NK-92 treated with Interleukin-12 subunit alpha and Interleukin-12 subunit beta, amount 100 ng/mL, for 24 hours (cell line): ENCODE data around the gene APOC1.

Experiments used
- DNase-seq: peaks from one replicate; lab custom pipeline; 2025; lab: John Stamatoyannopoulos, UW

The APOC1 gene

DNA sequence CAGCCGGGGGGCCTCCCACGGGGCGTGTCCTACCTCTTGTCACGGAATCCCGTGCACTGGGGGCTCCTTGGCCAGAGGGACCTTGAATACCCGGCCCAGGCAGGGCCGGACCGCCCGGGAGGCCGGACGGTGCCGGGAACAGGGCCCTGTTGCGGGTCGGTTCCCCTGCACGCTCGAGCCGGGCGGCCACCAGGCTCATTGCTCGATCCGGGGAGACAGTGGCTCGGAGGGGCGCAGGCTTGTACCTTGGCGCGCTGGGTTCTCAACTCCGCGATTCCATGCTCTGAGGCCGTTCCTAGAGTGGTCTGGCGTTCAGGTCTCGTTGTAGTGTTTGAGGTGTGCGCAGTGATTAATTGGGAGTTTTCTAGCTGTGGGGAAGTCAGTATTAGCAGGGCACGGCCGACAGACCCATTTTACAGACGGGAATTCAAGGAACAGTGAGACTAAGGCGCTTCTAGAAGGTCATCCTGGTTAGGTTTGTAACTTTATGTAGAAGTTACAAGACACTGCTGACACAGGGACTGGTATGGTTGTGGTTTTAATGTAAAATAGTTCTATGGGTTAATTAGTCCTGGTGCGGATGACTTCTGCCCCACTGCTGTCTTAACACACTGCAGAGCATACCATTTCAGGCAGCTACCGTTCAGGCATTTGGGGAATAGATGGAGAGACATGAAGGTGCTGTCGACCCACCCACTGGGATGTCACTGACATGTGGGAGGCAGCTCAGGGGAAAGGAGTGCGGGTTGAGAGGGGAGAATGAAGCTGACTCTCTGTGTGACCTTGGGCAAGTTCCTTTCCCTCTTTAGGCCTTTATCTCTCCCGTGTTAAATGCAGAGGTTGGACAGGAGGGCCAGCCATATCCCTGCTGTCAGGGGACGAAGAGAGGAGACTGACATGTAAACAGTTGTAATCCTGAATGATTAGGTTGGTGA lies 41.4 kb downstream of the APOC1 start:
- DNase-seq = no peak

GRCh38 chr19:44957526-44957925 lies 43.1 kb downstream of the APOC1 start:
- DNase-seq = no peak

DNA sequence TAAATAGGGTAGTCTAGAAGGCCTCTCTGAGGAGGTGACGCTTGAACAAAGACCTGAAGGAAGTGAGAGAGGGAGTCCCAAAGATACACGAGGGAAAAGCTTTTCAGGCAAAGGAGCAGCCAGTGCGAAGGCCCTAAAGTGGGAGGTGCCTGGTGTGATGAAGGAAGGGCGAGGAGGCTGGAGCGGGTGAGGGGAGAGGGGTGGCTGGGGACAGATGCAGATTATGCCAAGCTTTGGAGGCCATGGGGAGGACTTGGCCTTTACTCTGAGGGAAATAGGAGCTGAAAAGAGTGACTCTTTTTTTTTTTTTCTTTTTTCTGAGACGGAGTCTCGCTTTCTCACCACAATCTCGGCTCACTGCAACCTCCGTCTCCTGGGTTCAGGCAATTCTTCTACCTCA lies 43.7 kb downstream of the APOC1 start:
- DNase-seq = no peak

GRCh38 chr19:44959691-44960090 lies 45.3 kb downstream of the APOC1 start:
- no peak for DNase-seq

DNA sequence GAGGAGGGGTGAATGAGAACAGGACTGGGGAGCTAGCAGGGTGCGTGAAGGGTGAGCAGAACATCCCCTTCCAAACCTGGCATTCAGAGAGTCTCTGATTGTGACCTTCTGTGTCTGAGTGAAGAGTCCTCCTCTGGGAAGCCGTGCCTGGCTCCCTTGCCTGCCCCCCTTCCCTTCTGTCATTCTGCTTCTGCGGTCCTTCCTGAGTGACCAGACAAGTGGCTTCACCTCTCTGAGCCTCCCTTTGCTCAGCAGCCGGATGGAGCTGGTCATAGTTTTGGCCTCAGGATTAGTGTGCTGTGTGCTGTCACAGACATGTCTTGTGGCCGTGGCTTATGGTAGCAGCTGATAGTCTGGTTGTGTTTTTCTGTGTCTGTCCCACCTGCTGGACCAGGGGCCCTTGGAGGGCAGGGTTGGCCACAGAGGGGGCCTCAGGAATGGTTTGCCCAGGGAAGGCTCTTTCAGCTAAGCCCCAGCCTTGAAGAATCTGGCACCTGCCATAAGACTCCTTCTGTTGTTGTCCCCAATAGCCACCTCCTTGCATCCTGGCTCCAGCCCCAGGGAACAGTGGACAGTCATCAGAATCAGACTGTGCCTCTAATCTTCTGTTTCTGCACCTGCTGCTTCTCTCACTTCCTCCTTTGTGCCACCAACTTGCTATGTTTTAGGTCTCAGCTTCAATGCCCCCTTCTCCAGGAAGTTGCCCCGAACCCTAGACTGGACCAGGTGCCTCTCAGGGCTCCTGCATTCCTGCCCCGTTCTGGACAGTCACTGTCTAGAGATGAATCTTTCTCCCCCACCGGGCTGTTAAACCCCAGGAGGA lies 46.7 kb downstream of the APOC1 start:
- no peak for DNase-seq

- DNase-seq = no peak
These were observed 47.4 kb downstream of the APOC1 start for GRCh38 chr19:44961821-44962220.

DNA sequence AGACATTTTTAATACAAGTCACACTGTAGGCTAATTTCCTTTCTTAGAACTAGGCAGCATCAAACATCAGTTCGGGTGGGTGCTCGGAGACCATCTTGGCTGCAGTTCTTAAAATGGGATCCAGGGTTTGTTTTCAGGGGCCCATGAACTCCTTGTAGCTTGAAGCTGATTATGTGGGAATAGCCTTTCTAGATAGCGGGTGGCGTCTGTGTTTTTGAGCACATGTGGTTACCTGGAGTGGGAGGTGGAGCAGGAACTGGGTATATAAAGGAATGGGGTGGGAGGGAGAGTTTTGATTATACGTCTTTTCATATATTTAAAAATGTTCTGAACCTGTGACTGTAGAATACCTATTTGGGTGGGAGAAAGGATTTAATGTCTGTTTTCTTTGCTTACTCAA lies 53.7 kb downstream of the APOC1 start:
- DNase-seq = no peak

- DNase-seq = no peak
These were observed 54.3 kb downstream of the APOC1 start for GRCh38 chr19:44968670-44969069.
